ENCODE results near the gene EPHX1.
"Not testable (repeated sequence)": the region's sequence is repeated elsewhere in the genome, so short reads cannot be mapped to it uniquely, and the experiment has no call there.

The EPHX1 gene

GRCh38 chr1:225881081-225881958 lies 71.4 kb downstream of the EPHX1 start:
- DNase-seq (ENCODE audit: low spot score): peak; percentile 76

- peak; percentile 98 for DNase-seq (ENCODE audit: low spot score)
Measured at GRCh38 chr1:225881959-225882693, 72.2 kb downstream of the EPHX1 start, which contains the start of gene TMEM63A. TSS of gene TMEM63A (minus strand) at chr1:225882380. CDS start at chr1:225877580, 4,800 bp downstream.

GRCh38 chr1:225882694-225883615 lies 73.0 kb downstream of the EPHX1 start:
- DNase-seq (ENCODE audit: low spot score): peak; percentile 86

GRCh38 chr1:225883616-225884265 lies 73.8 kb downstream of the EPHX1 start:
- DNase-seq (ENCODE audit: low spot score): no peak

- DNase-seq (ENCODE audit: low spot score): no peak
Measured at GRCh38 chr1:225885336-225885735, 75.4 kb downstream of the EPHX1 start.

- no peak for DNase-seq (ENCODE audit: low spot score)
Measured at GRCh38 chr1:225886159-225887029, 76.5 kb downstream of the EPHX1 start.

- no peak for DNase-seq (ENCODE audit: low spot score)
Measured at GRCh38 chr1:225887030-225887314, 77.0 kb downstream of the EPHX1 start.

- DNase-seq (ENCODE audit: low spot score): not testable (repeated sequence)
Measured at GRCh38 chr1:225887554-225888288, 77.8 kb downstream of the EPHX1 start.

- no peak for DNase-seq (ENCODE audit: low spot score)
Measured at GRCh38 chr1:225888289-225888897, 78.5 kb downstream of the EPHX1 start.

- DNase-seq (ENCODE audit: low spot score): no peak
Measured at GRCh38 chr1:225888898-225889601, 79.1 kb downstream of the EPHX1 start, which contains the start of gene LEFTY1. TSS of gene LEFTY1 (minus strand) at chr1:225889146. CDS start at chr1:225889066, 80 bp downstream.

- no peak for DNase-seq (ENCODE audit: low spot score)
Measured at GRCh38 chr1:225889743-225890142, 79.8 kb downstream of the EPHX1 start.

GRCh38 chr1:225890346-225891228 lies 80.7 kb downstream of the EPHX1 start:
- DNase-seq (ENCODE audit: low spot score): no peak

- DNase-seq (ENCODE audit: low spot score): no peak
Measured at GRCh38 chr1:225891229-225891972, 81.5 kb downstream of the EPHX1 start.

- DNase-seq (ENCODE audit: low spot score): no peak
Measured at GRCh38 chr1:225892307-225892706, 82.4 kb downstream of the EPHX1 start.
